Measurements from ENCODE around the gene PTGER3.

GRCh38 chr1:71041806-71042205 is 5.8 kb downstream of the PTGER3 start:
- TF ChIP-seq POLR2AphosphoS5 (IDR thresholded peaks at IDR 0.05; ENCODE audit: low read depth, low read length) (no peak), POLR2A (IDR thresholded peaks at IDR 0.05; ENCODE audit: low read depth, low read length) (no peak), TAF1 (IDR thresholded peaks at IDR 0.05; ENCODE audit: low read depth, low read length) (no peak), SPI1 (IDR thresholded peaks at IDR 0.05; ENCODE audit: low read depth, low read length) (no peak), PAX5 (IDR thresholded peaks at IDR 0.05; ENCODE audit: insufficient read depth, low read length, severe bottlenecking) (no peak)

Measured in GM12891 (cell line).